K562 (cell line): Measurements from ENCODE around the gene ZNF407. TPM values are rescaled to one million over a fixed set of nuclear protein-coding genes. Genes with fewer than 3 reads are reported as not detected.
A peak's percentile ranks its signal among the peaks of the same experiment; 100 is the strongest.

Source experiments
- ATAC-seq: fragments of 200-7000 bp; cut with Tn5 transposase; 3 replicates; pipeline ENCODE4 v1.9.1; 2020; ENCODE audit warnings: moderate library complexity
- BruUV-seq: library from RNA; stranded (reverse); fragments of 400-500 nt; replicated peaks from 2 replicates; lab custom pipeline; 2021; lab: Mats Ljungman, UMichigan
- CTCF ChIA-PET: fragments of 300-600 bp; formaldehyde crosslinking; extraction: SDS; loops from one replicate; lab custom pipeline; 2021; ENCODE audit warnings: low intra/inter-chr PET ratio; lab: Yijun Ruan, JAX
- POLR2A ChIA-PET: fragments of 300-600, 350-650 bp; sonication (Branson Sonifier 250); formaldehyde crosslinking; extraction: SDS; loops from one replicate; lab custom pipeline; 2021; ENCODE audit warnings: antibody characterized with exemption, inconsistent platforms; lab: Yijun Ruan, JAX
- DNase-seq, 4 experiments: peaks; one replicate each; pipeline versions ENCODE4 v3.0.0 to v3.0.0-alpha.2; 2011 to 2018; ENCODE audit warnings: low spot score in 3 of 4, mixed read lengths in 3 of 4; ENCODE audit errors: extremely low read depth in 1 of 4
- FAIRE-seq: peaks from 2 replicates; lab custom pipeline; 2011; peaks lifted over from hg19 to GRCh38; lab: Jason Lieb, UNC
- H2AFZ ChIP-seq: 2 replicates; pipeline ENCODE4 v1.6.0; 2011; ENCODE audit warnings: low read depth, low read length, control low read depth, inconsistent platforms
- H3K27ac ChIP-seq: fragments of 200-600 bp; 3 replicates; pipeline ENCODE4 v1.8.0; 2011; ENCODE audit warnings: low read depth, mild to moderate bottlenecking, control low read depth, inconsistent platforms, low read length, moderate library complexity, mixed read lengths; ENCODE audit errors: extremely low read depth
- H3K27me3 ChIP-seq, 2 experiments: fragments of 300-600 bp in 1 of 2; 2 replicates in 1 of 2; 3 replicates in 1 of 2; pipeline versions ENCODE4 v1.6.0 to v1.8.0; 2011; ENCODE audit warnings: inconsistent platforms in 2 of 2, low read length in 2 of 2, mild to moderate bottlenecking in 1 of 2, mixed read lengths in 1 of 2, moderate library complexity in 1 of 2; ENCODE audit not compliant: control insufficient read depth in 2 of 2, insufficient read depth in 2 of 2
- H3K36me3 ChIP-seq: fragments of 300-600 bp; 3 replicates; pipeline ENCODE4 v1.8.0; 2011; ENCODE audit warnings: mild to moderate bottlenecking, low read length, inconsistent platforms; ENCODE audit not compliant: control insufficient read depth, insufficient read depth
- H3K4me1 ChIP-seq, 2 experiments: fragments of 200-600 bp in 1 of 2; replicated peaks in 1 of 2; 2 replicates in 1 of 2; 3 replicates in 1 of 2; pipeline versions ENCODE4 v1.5.1 to v1.8.0; 2011; ENCODE audit warnings: inconsistent platforms in 2 of 2, low read length in 2 of 2, mild to moderate bottlenecking in 1 of 2, mixed read lengths in 1 of 2, moderate library complexity in 1 of 2; ENCODE audit not compliant: control insufficient read depth in 2 of 2, insufficient read depth in 2 of 2
- H3K4me2 ChIP-seq: 2 replicates; pipeline ENCODE4 v1.6.1; 2011; ENCODE audit warnings: low read length, control low read depth, inconsistent platforms, mixed read lengths; ENCODE audit not compliant: insufficient read depth
- H3K4me3 ChIP-seq: fragments of 200-600 bp; sonication (generic), shearing (Covaris generic); 2 replicates; pipeline ENCODE4 v1.5.1; 2016; ENCODE audit warnings: control low read depth, inconsistent platforms
- H3K79me2 ChIP-seq: fragments of 200-600 bp; 3 replicates; pipeline ENCODE4 v1.8.0; 2011; ENCODE audit warnings: low read length, inconsistent platforms; ENCODE audit not compliant: control insufficient read depth, insufficient read depth
- H3K9ac ChIP-seq, 2 experiments: 2 replicates each; pipeline versions ENCODE4 v1.6.0 to v1.6.1; 2011; ENCODE audit warnings: low read depth in 2 of 2, low read length in 2 of 2, control low read depth in 1 of 2, inconsistent platforms in 1 of 2, mild to moderate bottlenecking in 1 of 2, mixed read lengths in 1 of 2; ENCODE audit not compliant: insufficient read depth in 1 of 2
- H3K9me1 ChIP-seq: one replicate; pipeline ENCODE4 v1.6.0; 2011; ENCODE audit warnings: inconsistent platforms, mild to moderate bottlenecking, low read length, moderate library complexity; ENCODE audit not compliant: control insufficient read depth, insufficient read depth
- H3K9me3 ChIP-seq: replicated peaks from 2 replicates; pipeline ENCODE4 v1.5.1; 2011; ENCODE audit warnings: low read depth, low read length, inconsistent platforms; ENCODE audit not compliant: control insufficient read depth, insufficient read depth
- H4K20me1 ChIP-seq: replicated peaks from 2 replicates; pipeline ENCODE4 v1.6.1; 2011; ENCODE audit warnings: low read length, inconsistent platforms, mixed read lengths; ENCODE audit not compliant: control insufficient read depth, insufficient read depth
- MYBL2 ChIP-seq, 2 experiments: fragments of 450-650 bp in 1 of 2; sonication (generic) in 1 of 2; formaldehyde crosslinking in 1 of 2; IDR thresholded peaks; 2 replicates each; pipeline versions ENCODE4 v1.6.1 to v1.8.1; 2017 to 2022; ENCODE audit warnings: borderline replicate concordance in 1 of 2, inconsistent platforms in 1 of 2, low read depth in 1 of 2, mild to moderate bottlenecking in 1 of 2, missing genetic modification reagents in 1 of 2, moderate library complexity in 1 of 2
- RBFOX2 ChIP-seq: fragments of 200-400 bp; formaldehyde crosslinking; IDR thresholded peaks from 2 replicates; pipeline ENCODE4 v1.6.1; 2017; ENCODE audit warnings: low read depth, mild to moderate bottlenecking, low read length, moderate library complexity
- XRCC3 ChIP-seq: fragments of 450-650 bp; IDR thresholded peaks from 2 replicates; pipeline ENCODE4 v1.6.1; 2017; ENCODE audit warnings: mild to moderate bottlenecking, moderate library complexity
- WGBS: fragments of 100-300 bp; shearing (Covaris generic); methylation state at CpG from one replicate; pipeline ENCODE4 v1.1.6; 2016; ENCODE audit warnings: low coverage, mixed read lengths; ENCODE audit not compliant: insufficient coverage; ENCODE audit errors: missing lambda C conversion rate; 5-methylcytosine and 5-hydroxymethylcytosine counted together
- in situ Hi-C: fragments of 300-500 bp; cut with MboI; formaldehyde crosslinking; loops from 4 replicates; pipeline ENCODE4 v1.15.0; 2018; ENCODE audit warnings: inconsistent platforms, mixed read lengths
- intact Hi-C: fragments of 100-400 bp; cut with micrococcal nuclease; formaldehyde crosslinking; loops from 2 replicates; pipeline ENCODE4 v1.14.2; 2022
- polyA plus RNA-seq, 8 experiments: library from polyadenylated mRNA; depleted of rRNA in 4 of 8; stranded (reverse) in 5 of 8; unstranded in 3 of 8; fragments of >200 nt; fragmentation: Nextera tagmentation in 2 of 8; fragmentation: Illumina TruSeq in 1 of 8; extraction: Ambion mirVana in 2 of 8; extraction: Trizol in 1 of 8; gene quantifications; 2 replicates each; pipeline versions ENCODE4 v1.2.1 to v1.2.3, GENCODE V29; 2011 to 2014; ENCODE audit warnings: inconsistent platforms in 1 of 8, missing spikeins in 1 of 8
- total RNA-seq, 7 experiments: library from RNA; depleted of rRNA in 6 of 7; stranded (reverse); fragments of >200 nt in 6 of 7; fragmentation: Illumina TruSeq in 2 of 7; extraction: Trizol in 2 of 7; gene quantifications; 2 replicates each; pipeline versions ENCODE4 v1.2.1 to v1.2.3, GENCODE V29; 2011 to 2021; ENCODE audit warnings: low replicate concordance in 1 of 7
- TF ChIP-seq, protein P1 (sequence below): fragments of 450-650 bp; formaldehyde crosslinking; IDR thresholded peaks from 2 replicates; pipeline ENCODE4 v1.4.0; 2020; ENCODE audit warnings: mild to moderate bottlenecking, mixed read lengths

Gene ZNF407
- total and polyA plus RNA-seq, 9 of the 15 experiments (the other 6 are each of a cell fraction or from before 2014, with no cell fraction given), result 0.21 to 5.4 (median 2.3) TPM

GRCh38 chr18:74689251-74689650 is 91.6 kb downstream of the ZNF407 start:
- ATAC-seq, result no peak
- POLR2A ChIA-PET, result no interaction called here
- WGBS, result 53% methylated on average over 2 of the region's 2 CpGs

More at GRCh38 chr18:74689251-74689650, 91.6 kb downstream of the ZNF407 start:
- no peaks in the 10 kb centered on the region for H3K79me2 ChIP-seq
- in situ Hi-C loops (no loop called here), intact Hi-C loops (no loop called here)
- no peaks in the 10 kb centered on the region for H3K9me3 ChIP-seq
- TF ChIP-seq RBFOX2 (no peak), MYBL2 (IDR thresholded peaks at IDR 0.05; ENCODE audit: low read depth) (no peak), MYBL2 (CRISPR knock-in tag; IDR thresholded peaks at IDR 0.05; ENCODE audit: borderline replicate concordance) (no peak), XRCC3 (no peak)
- TF ChIP-seq, protein P1, sequence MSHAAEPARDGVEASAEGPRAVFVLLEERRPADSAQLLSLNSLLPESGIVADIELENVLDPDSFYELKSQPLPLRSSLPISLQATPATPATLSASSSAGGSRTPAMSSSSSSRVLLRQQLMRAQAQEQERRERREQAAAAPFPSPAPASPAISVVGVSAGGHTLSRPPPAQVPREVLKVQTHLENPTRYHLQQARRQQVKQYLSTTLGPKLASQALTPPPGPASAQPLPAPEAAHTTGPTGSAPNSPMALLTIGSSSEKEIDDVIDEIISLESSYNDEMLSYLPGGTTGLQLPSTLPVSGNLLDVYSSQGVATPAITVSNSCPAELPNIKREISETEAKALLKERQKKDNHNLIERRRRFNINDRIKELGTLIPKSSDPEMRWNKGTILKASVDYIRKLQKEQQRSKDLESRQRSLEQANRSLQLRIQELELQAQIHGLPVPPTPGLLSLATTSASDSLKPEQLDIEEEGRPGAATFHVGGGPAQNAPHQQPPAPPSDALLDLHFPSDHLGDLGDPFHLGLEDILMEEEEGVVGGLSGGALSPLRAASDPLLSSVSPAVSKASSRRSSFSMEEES (CRISPR knock-in tag), result peak; percentile 42; the same call in 1 of the 2 replicates
- CTCF ChIA-PET, result no interaction called here
- H3K27me3 ChIP-seq, result no peaks in the 10 kb centered on the region
- no peaks in the 10 kb centered on the region; a peak in 1 of 5 replicates for H3K4me1 ChIP-seq
- no peak overlapping the region for H3K9ac ChIP-seq
- no peak overlapping the region for H3K27ac ChIP-seq
- no peaks in the 10 kb centered on the region for H3K9me1 ChIP-seq
- no peak overlapping the region for H3K4me2 ChIP-seq
- DNase-seq, result no peak
- no peak overlapping the region for H3K4me3 ChIP-seq
- no peaks in the 10 kb centered on the region for H3K36me3 ChIP-seq
- no peaks in the 10 kb centered on the region for H4K20me1 ChIP-seq
- no peak for FAIRE-seq
- no TSS peak for BruUV-seq
- H2AFZ ChIP-seq, result no peak overlapping the region
